Upper lobe of right lung (tissue), 1 donor: ENCODE measurements around the gene FAM193B. TPM values are rescaled to one million over a fixed set of nuclear protein-coding genes. Genes with fewer than 3 reads are reported as not detected.
A peak's percentile ranks its signal among the peaks of the same experiment; 100 is the strongest.

Experiments used
- ATAC-seq: fragments of 200-7000 bp; cut with Tn5 transposase; one replicate; pipeline ENCODE4 v1.9.1; 2020; ENCODE audit warnings: mild to moderate bottlenecking, moderate library complexity
- DNase-seq: peaks from one replicate; pipeline ENCODE4 v3.0.0-alpha.2; 2020
- H3K27ac ChIP-seq: fragments of 200-600 bp; one replicate; pipeline ENCODE4 v1.8.0; 2022
- H3K27me3 ChIP-seq: fragments of 200-600 bp; one replicate; pipeline ENCODE4 v1.8.0; 2022; ENCODE audit warnings: mild to moderate bottlenecking
- H3K36me3 ChIP-seq: fragments of 200-600 bp; one replicate; pipeline ENCODE4 v1.8.0; 2022
- H3K4me1 ChIP-seq: fragments of 200-600 bp; one replicate; pipeline ENCODE4 v1.8.0; 2022
- H3K4me3 ChIP-seq: fragments of 200-600 bp; one replicate; pipeline ENCODE4 v1.8.0; 2022; ENCODE audit warnings: mild to moderate bottlenecking
- H3K9me3 ChIP-seq: fragments of 200-600 bp; one replicate; pipeline ENCODE4 v1.8.0; 2022
- intact Hi-C: fragments of 100-400 bp; cut with DNase I; formaldehyde crosslinking; loops from one replicate; pipeline ENCODE4 v1.11.0; 2022
- total RNA-seq: library from RNA; stranded (reverse); fragmentation: NEBNext Ultra II Directional; extraction: Animal tissue kit (Norgen Biotek cat#: 25700); gene quantifications from one replicate; pipeline ENCODE4 v1.2.1, GENCODE V29; 2021
- TF ChIP-seq, protein P1 (sequence below): fragments of 200-600 bp; IDR thresholded peaks from one replicate; pipeline ENCODE4 v1.8.0; 2022; ENCODE audit warnings: antibody characterized with exemption
- donor health status: DM: no; HTN: yes; CAD: no; lungs with severe emphysema.

The FAM193B gene
- total RNA-seq, 1 donor from 2014 or later, result 76.3 TPM

DNA sequence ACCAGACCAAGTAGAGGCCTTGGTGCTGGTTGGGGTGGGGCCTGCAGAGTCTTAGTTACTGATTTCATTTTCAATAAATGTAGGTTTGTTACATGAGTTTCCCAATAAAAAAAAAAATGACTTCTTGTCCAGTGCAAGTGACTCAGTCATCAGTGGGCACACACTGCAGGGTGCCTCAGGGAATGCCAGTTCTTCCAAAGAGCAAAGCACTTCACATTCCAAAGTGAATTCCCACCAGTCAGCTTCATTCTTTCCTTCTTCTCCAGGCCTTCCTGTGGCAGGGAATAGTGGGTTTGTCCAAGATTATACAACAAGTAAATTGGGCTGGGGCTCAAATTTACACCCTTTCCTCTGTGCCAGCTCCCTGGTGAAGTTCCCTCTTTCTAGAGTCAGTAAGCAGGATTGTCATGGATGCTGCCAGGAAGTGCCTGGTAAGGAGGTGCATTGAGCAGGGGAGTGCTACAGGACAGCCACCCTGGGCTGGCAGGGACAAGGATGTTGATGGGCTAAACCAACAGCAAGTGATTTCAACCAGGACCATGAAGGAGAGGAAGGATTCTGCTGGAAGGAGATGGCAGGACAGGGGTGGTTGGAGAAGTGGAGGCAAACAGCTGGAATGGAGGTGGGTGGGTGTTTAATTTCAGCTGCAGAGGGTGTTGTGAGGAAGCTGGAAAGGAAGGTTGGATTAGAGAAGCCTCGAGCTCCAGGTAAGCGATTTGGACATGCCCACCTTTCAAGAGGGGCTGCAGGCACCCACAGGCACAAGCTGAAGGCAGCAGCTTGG, 41.8 kb upstream of the FAM193B start:
- H3K4me3 ChIP-seq, result no peak overlapping the region
- ATAC-seq, result no peak
- DNase-seq, result peak; percentile 21
- H3K27ac ChIP-seq, result no peak overlapping the region
- H3K27me3 ChIP-seq, result no peaks in the 10 kb centered on the region
- peaks cover 37% of the 10 kb centered on the region for H3K36me3 ChIP-seq
- peaks cover 18% of the 10 kb centered on the region for H3K4me1 ChIP-seq
- intact Hi-C loops, result no loop called here
- no peaks in the 10 kb centered on the region for H3K9me3 ChIP-seq
- TF ChIP-seq, protein P1, sequence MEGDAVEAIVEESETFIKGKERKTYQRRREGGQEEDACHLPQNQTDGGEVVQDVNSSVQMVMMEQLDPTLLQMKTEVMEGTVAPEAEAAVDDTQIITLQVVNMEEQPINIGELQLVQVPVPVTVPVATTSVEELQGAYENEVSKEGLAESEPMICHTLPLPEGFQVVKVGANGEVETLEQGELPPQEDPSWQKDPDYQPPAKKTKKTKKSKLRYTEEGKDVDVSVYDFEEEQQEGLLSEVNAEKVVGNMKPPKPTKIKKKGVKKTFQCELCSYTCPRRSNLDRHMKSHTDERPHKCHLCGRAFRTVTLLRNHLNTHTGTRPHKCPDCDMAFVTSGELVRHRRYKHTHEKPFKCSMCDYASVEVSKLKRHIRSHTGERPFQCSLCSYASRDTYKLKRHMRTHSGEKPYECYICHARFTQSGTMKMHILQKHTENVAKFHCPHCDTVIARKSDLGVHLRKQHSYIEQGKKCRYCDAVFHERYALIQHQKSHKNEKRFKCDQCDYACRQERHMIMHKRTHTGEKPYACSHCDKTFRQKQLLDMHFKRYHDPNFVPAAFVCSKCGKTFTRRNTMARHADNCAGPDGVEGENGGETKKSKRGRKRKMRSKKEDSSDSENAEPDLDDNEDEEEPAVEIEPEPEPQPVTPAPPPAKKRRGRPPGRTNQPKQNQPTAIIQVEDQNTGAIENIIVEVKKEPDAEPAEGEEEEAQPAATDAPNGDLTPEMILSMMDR, result no peak

DNA sequence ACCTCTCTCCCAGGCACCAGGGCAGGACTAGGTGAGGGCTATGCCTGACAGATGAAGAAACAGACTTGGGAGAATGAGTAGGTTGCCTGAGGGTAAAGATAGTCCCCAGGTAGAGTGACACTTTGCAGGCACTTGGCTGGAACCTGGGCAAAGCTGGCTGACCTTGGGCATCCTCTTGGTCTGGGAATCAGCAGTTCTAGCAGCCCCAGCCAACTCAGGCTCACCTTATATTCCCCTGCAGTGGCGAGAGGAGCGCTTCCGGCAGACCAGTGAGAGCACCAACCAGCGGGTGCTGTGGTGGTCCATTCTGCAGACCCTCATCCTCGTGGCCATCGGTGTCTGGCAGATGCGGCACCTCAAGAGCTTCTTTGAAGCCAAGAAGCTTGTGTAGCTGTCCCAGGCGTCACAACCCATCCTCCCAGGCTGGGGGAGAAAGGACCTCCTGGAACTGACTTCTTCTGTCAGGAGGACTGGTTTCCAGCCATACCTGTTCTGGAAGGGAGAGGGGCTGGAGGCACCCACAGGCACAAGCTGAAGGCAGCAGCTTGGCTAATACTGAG, 40.7 kb upstream of the FAM193B start:
- H3K4me3 ChIP-seq, result no peak overlapping the region
- no peak overlapping the region for H3K27ac ChIP-seq
- intact Hi-C loops, result no loop called here
- H3K9me3 ChIP-seq, result no peaks in the 10 kb centered on the region
- peaks cover 12% of the 10 kb centered on the region for H3K4me1 ChIP-seq
- peak; percentile 28 for DNase-seq
- H3K36me3 ChIP-seq, result peaks cover 37% of the 10 kb centered on the region
- no peak for ATAC-seq
- H3K27me3 ChIP-seq, result peaks cover 4% of the 10 kb centered on the region
- TF ChIP-seq, protein P1, result no peak

DNA sequence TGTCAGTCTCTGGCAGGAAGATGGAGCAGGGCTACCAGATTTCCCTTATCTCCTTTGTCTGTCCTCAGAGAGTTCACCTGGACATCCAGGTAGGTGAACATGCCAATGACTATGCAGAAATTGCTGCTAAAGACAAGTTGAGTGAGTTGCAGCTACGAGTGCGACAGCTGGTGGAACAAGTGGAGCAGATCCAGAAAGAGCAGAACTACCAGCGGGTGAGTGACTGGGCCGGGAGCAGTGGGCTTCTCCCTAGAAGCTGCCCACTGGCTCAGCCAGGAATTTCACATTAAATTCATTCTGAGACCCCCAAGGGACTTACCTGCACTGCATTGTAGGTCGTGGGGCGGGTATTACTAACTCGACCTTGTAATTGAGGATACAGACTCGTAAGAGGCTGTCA, 39.7 kb upstream of the FAM193B start:
- H3K9me3 ChIP-seq, result no peaks in the 10 kb centered on the region
- H3K27ac ChIP-seq, result no peak overlapping the region
- intact Hi-C loops, result no loop called here
- DNase-seq, result peak; percentile 4
- peaks cover 9% of the 10 kb centered on the region for H3K27me3 ChIP-seq
- ATAC-seq, result no peak
- peaks cover 12% of the 10 kb centered on the region for H3K4me1 ChIP-seq
- TF ChIP-seq, protein P1, result no peak
- peaks cover 37% of the 10 kb centered on the region for H3K36me3 ChIP-seq
- H3K4me3 ChIP-seq, result no peak overlapping the region

DNA sequence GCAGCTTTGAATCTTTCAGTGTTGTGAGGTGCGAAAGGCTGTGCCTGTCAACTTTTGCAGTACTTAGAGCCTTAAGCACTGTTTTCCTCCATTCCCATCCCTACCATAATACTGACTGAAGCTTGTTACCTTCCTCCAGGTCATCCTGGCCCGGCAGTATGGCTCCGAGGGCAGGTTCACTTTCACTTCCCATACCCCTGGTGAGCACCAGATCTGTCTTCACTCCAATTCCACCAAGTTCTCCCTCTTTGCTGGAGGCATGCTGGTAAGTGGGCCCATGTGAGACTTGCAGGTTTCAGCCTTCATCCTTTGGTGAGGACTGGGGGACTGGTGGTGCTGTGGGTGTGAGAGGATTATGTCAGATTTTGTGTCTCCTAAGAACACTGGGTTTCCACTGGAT, 39.1 kb upstream of the FAM193B start:
- Histone ChIP-seq H3K9me3 (no peaks in the 10 kb centered on the region), H3K4me3 (peak overlapping the region; percentile 82), H3K27me3 (peaks cover 9% of the 10 kb centered on the region), H3K4me1 (peaks cover 12% of the 10 kb centered on the region), H3K27ac (no peak overlapping the region), H3K36me3 (peaks cover 37% of the 10 kb centered on the region)
- intact Hi-C loops, result no loop called here
- ATAC-seq (no peak), DNase-seq (peak; percentile 4)
- TF ChIP-seq, protein P1, result no peak

DNA sequence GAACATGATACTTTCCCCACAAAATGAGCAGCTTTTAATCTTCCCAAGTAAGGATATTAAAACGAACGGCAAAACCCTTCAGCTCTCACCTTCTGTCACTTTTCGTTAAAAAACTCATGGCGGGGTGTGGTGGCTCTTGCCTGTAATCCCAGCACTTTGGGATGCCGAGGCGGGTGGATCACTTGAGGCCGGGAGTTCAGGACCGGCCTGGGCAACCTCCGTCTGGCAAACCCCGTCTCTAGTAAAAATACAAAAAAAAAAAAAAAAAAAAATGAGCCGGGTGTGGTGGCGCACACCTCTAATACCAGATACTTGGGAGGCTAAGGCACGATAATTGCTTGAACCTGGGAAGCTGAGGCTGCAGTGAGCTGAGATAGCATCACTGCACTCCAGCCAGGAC, 38.5 kb upstream of the FAM193B start:
- peaks cover 9% of the 10 kb centered on the region for H3K27me3 ChIP-seq
- no peak overlapping the region for H3K27ac ChIP-seq
- peaks cover 12% of the 10 kb centered on the region for H3K4me1 ChIP-seq
- H3K4me3 ChIP-seq, result peak overlapping the region; percentile 82
- TF ChIP-seq, protein P1, result no peak
- ATAC-seq (no peak), DNase-seq (peak; percentile 11)
- intact Hi-C loops, result no loop called here
- peaks cover 37% of the 10 kb centered on the region for H3K36me3 ChIP-seq
- H3K9me3 ChIP-seq, result no peaks in the 10 kb centered on the region
